HG02884 (cell line): ENCODE results near the gene MIR17HG.
"Not testable (repeated sequence)": the region's sequence is repeated elsewhere in the genome, so short reads cannot be mapped to it uniquely, and the experiment has no call there.

ENCODE experiments used
- ATAC-seq: cut with Tn5 transposase; IDR thresholded peaks from one replicate; pipeline ENCODE4 v1.9.1; 2021; ENCODE audit warnings: mild to moderate bottlenecking, moderate library complexity; ENCODE audit not compliant: unreplicated experiment

The MIR17HG gene

GRCh38 chr13:91347202-91347995, at the start of gene MIR17HG:
Gene MIR17HG (plus strand): TSS chr13:91347687.
- ATAC-seq = peak; percentile 43

GRCh38 chr13:91298060-91298459, 49.4 kb upstream of the MIR17HG start:
- no peak for ATAC-seq

GRCh38 chr13:91302111-91302510, 45.4 kb upstream of the MIR17HG start:
- ATAC-seq = peak; percentile 88

GRCh38 chr13:91303031-91303430, 44.5 kb upstream of the MIR17HG start:
- ATAC-seq = no peak

- no peak for ATAC-seq
These were observed 42.7 kb upstream of the MIR17HG start for GRCh38 chr13:91304741-91305140.

- ATAC-seq = no peak
These were observed 41.8 kb upstream of the MIR17HG start for GRCh38 chr13:91305652-91306051.

- ATAC-seq = no peak
These were observed 39.6 kb upstream of the MIR17HG start for GRCh38 chr13:91307887-91308286.

GRCh38 chr13:91308299-91308698, 39.2 kb upstream of the MIR17HG start:
- no peak for ATAC-seq

- no peak for ATAC-seq
These were observed 36.0 kb upstream of the MIR17HG start for GRCh38 chr13:91311491-91311890.

- ATAC-seq = no peak
These were observed 35.2 kb upstream of the MIR17HG start for GRCh38 chr13:91312324-91312723.

GRCh38 chr13:91313103-91313502, 34.4 kb upstream of the MIR17HG start:
- ATAC-seq = peak; percentile 76

- ATAC-seq = peak; percentile 49
These were observed 33.9 kb upstream of the MIR17HG start for GRCh38 chr13:91313581-91313980.

GRCh38 chr13:91314888-91315287, 32.6 kb upstream of the MIR17HG start:
- ATAC-seq = no peak

- peak; percentile 46 for ATAC-seq
These were observed 28.6 kb upstream of the MIR17HG start for GRCh38 chr13:91318886-91319285.

GRCh38 chr13:91319996-91320395, 27.5 kb upstream of the MIR17HG start:
- no peak for ATAC-seq

GRCh38 chr13:91320990-91321389, 26.5 kb upstream of the MIR17HG start:
- not testable (repeated sequence) for ATAC-seq

- no peak for ATAC-seq
These were observed 24.1 kb upstream of the MIR17HG start for GRCh38 chr13:91323349-91323748.

- ATAC-seq = no peak
These were observed 21.3 kb upstream of the MIR17HG start for GRCh38 chr13:91326146-91326545.

- ATAC-seq = no peak
These were observed 18.8 kb upstream of the MIR17HG start for GRCh38 chr13:91328726-91329125.

- no peak for ATAC-seq
These were observed 17.8 kb upstream of the MIR17HG start for GRCh38 chr13:91329733-91330132.

- ATAC-seq = peak; percentile 75
These were observed 16.2 kb upstream of the MIR17HG start for GRCh38 chr13:91331047-91331915.

- ATAC-seq = no peak
These were observed 1.4 kb upstream of the MIR17HG start for GRCh38 chr13:91346062-91346461.
